SK-N-SH (cell line): ENCODE data around the gene CLMP. TPM values are rescaled to one million over a fixed set of nuclear protein-coding genes. Genes with fewer than 3 reads are reported as not detected.
A peak's percentile ranks its signal among the peaks of the same experiment; 100 is the strongest.

Experiments
- CTCF ChIA-PET: fragments of 300-600, 350-600 bp; formaldehyde crosslinking; extraction: SDS; loops from one replicate; lab custom pipeline; 2021; lab: Yijun Ruan, JAX
- POLR2A ChIA-PET: fragments of 350-600 bp; sonication (Branson Sonifier 250); formaldehyde crosslinking; extraction: SDS; loops from one replicate; lab custom pipeline; 2020; ENCODE audit warnings: antibody characterized with exemption, inconsistent platforms; lab: Yijun Ruan, JAX
- DNase-seq: peaks from one replicate; pipeline ENCODE4 v3.0.0; 2012
- H2AFZ ChIP-seq: fragments of 200-600 bp; sonication (generic); 2 replicates; pipeline ENCODE4 v1.8.1; 2016; ENCODE audit warnings: antibody characterized with exemption, mild to moderate bottlenecking, low read depth
- H3F3A ChIP-seq: fragments of 200-600 bp; sonication (generic); replicated peaks from 2 replicates; pipeline ENCODE3; 2016; ENCODE audit warnings: antibody characterized with exemption, mild to moderate bottlenecking; ENCODE audit not compliant: insufficient read depth
- H3K27ac ChIP-seq, 2 experiments: fragments of 200-500 bp in 1 of 2; fragments of 200-600 bp in 1 of 2; sonication (Bioruptor generic) in 1 of 2; sonication (generic), shearing (Covaris generic) in 1 of 2; 2 replicates each; pipeline versions ENCODE4 v1.5.1 to v1.6.1; 2014 to 2016; ENCODE audit warnings: low read depth in 2 of 2, inconsistent platforms in 1 of 2, low read length in 1 of 2, mild to moderate bottlenecking in 1 of 2, mixed read lengths in 1 of 2
- H3K27me3 ChIP-seq: fragments of 200-600 bp; sonication (generic), shearing (Covaris generic); 2 replicates; pipeline ENCODE4 v1.6.1; 2016; ENCODE audit warnings: mixed run types; ENCODE audit not compliant: insufficient read depth
- H3K36me3 ChIP-seq, 2 experiments: fragments of 200-500 bp in 1 of 2; fragments of 200-600 bp in 1 of 2; sonication (Bioruptor generic) in 1 of 2; sonication (generic) in 1 of 2; replicated peaks in 1 of 2; 2 replicates each; pipeline versions ENCODE3 to v1.5.1; 2014 to 2016; ENCODE audit warnings: low read length in 1 of 2, mild to moderate bottlenecking in 1 of 2; ENCODE audit not compliant: insufficient read depth in 2 of 2, control insufficient read depth in 1 of 2
- H3K4me1 ChIP-seq, 2 experiments: fragments of 200-500 bp in 1 of 2; fragments of 200-600 bp in 1 of 2; sonication (Bioruptor generic) in 1 of 2; sonication (generic), shearing (Covaris generic) in 1 of 2; 2 replicates each; pipeline versions ENCODE4 v1.5.1 to v1.6.1; 2014 to 2016; ENCODE audit warnings: low read depth in 1 of 2, low read length in 1 of 2, mixed run types in 1 of 2; ENCODE audit not compliant: insufficient read depth in 2 of 2, control insufficient read depth in 1 of 2
- H3K4me2 ChIP-seq: fragments of 200-600 bp; sonication (generic), shearing (Covaris generic); 2 replicates; pipeline ENCODE4 v1.6.1; 2017; ENCODE audit warnings: mixed run types
- H3K4me3 ChIP-seq, 2 experiments: fragments of 200-500 bp in 1 of 2; fragments of 200-600 bp in 1 of 2; sonication (Bioruptor generic) in 1 of 2; sonication (generic), shearing (Covaris generic) in 1 of 2; 2 replicates each; pipeline versions ENCODE4 v1.5.1 to v1.8.1; 2014 to 2016; ENCODE audit warnings: low read depth in 2 of 2, inconsistent platforms in 1 of 2, low read length in 1 of 2, mild to moderate bottlenecking in 1 of 2, mixed read lengths in 1 of 2, moderate library complexity in 1 of 2
- H3K79me2 ChIP-seq: fragments of 200-600 bp; sonication (generic); 2 replicates; pipeline ENCODE4 v1.8.1; 2017; ENCODE audit warnings: mild to moderate bottlenecking; ENCODE audit not compliant: insufficient read depth
- H3K9ac ChIP-seq: fragments of 200-600 bp; sonication (generic); 2 replicates; pipeline ENCODE4 v1.6.1; 2017; ENCODE audit warnings: mixed run types
- H3K9me2 ChIP-seq: fragments of 200-600 bp; sonication (generic); 2 replicates; pipeline ENCODE4 v1.6.1; 2017; ENCODE audit warnings: mixed run types
- H3K9me3 ChIP-seq: fragments of 200-600 bp; sonication (generic); 2 replicates; pipeline ENCODE4 v1.6.1; 2017; ENCODE audit warnings: mixed run types, mild to moderate bottlenecking, moderate library complexity
- H4K20me1 ChIP-seq: fragments of 200-600 bp; sonication (generic); 2 replicates; pipeline ENCODE4 v1.6.1; 2017; ENCODE audit warnings: mild to moderate bottlenecking, mixed run types; ENCODE audit not compliant: insufficient read depth
- CHD2 ChIP-seq: fragments of 150-350 bp; IDR thresholded peaks from 2 replicates; pipeline ENCODE4 v1.6.1; 2018; ENCODE audit warnings: low read length; ENCODE audit not compliant: partially characterized antibody
- EP300 ChIP-seq, 2 experiments: IDR thresholded peaks; 2 replicates each; pipeline versions ENCODE4 v1.4.0 to v1.6.1; 2012; ENCODE audit warnings: borderline replicate concordance in 1 of 2, low read depth in 1 of 2, low read length in 1 of 2
- EZH2phosphoT487 ChIP-seq: fragments of 200-600 bp; sonication (generic); IDR thresholded peaks from 2 replicates; pipeline ENCODE4 v1.6.1; 2017; ENCODE audit warnings: low read depth, mixed run types, mild to moderate bottlenecking, antibody characterized with exemption, moderate library complexity, borderline replicate concordance
- FOXJ3 ChIP-seq: sonication (generic); formaldehyde crosslinking; IDR thresholded peaks from 2 replicates; pipeline ENCODE4 v1.5.1; 2020; ENCODE audit warnings: mild to moderate bottlenecking, missing genetic modification reagents
- GATA2 ChIP-seq: sonication (generic); formaldehyde crosslinking; IDR thresholded peaks from 2 replicates; pipeline ENCODE4 v1.5.0; 2020; ENCODE audit warnings: mild to moderate bottlenecking, missing genetic modification reagents
- MAX ChIP-seq: IDR thresholded peaks from 2 replicates; pipeline ENCODE4 v1.4.0; 2012; ENCODE audit warnings: low read depth
- MEF2A ChIP-seq: IDR thresholded peaks from 2 replicates; pipeline ENCODE4 v1.4.0; 2012; ENCODE audit warnings: low read depth, borderline replicate concordance
- MXI1 ChIP-seq: IDR thresholded peaks from 2 replicates; pipeline ENCODE4 v1.6.1; 2012; ENCODE audit warnings: mild to moderate bottlenecking, low read depth, low read length, improper control_type of control experiment
- POLR2AphosphoS5 ChIP-seq: IDR thresholded peaks from 2 replicates; pipeline ENCODE4 v1.6.1; 2012; ENCODE audit warnings: low read depth, low read length
- RCOR1 ChIP-seq: fragments of 150-350 bp; IDR thresholded peaks from 2 replicates; pipeline ENCODE4 v1.6.1; 2017; ENCODE audit warnings: antibody characterized with exemption, low read length
- RFX5 ChIP-seq: IDR thresholded peaks from 2 replicates; pipeline ENCODE4 v1.6.1; 2012; ENCODE audit warnings: mild to moderate bottlenecking, improper control_type of control experiment, low read length
- SIN3A ChIP-seq: IDR thresholded peaks from 2 replicates; pipeline ENCODE4 v1.6.1; 2012; ENCODE audit warnings: low read depth, mild to moderate bottlenecking, low read length, moderate library complexity, borderline replicate concordance
- TCF12 ChIP-seq: IDR thresholded peaks from 2 replicates; pipeline ENCODE4 v1.4.0; 2012
- YY1 ChIP-seq: IDR thresholded peaks from 2 replicates; pipeline ENCODE4 v1.4.0; 2012; ENCODE audit warnings: low read depth, mild to moderate bottlenecking
- WGBS: methylation state at CpG from one replicate; pipeline ENCODE4 v1.1.6; 2017; ENCODE audit warnings: low lambda C conversion rate; 5-methylcytosine and 5-hydroxymethylcytosine counted together
- polyA plus RNA-seq, 3 experiments: library from polyadenylated mRNA; depleted of rRNA; stranded (reverse); fragments of >200 nt; gene quantifications; 2 replicates each; pipeline ENCODE4 v1.2.3, GENCODE V29; 2012

CLMP gene
- polyA plus RNA-seq, 1 of the 3 experiments (the other 2 are of a cell fraction): 61.9 TPM

- Histone ChIP-seq H3K9me3 (no peaks in the 10 kb centered on the region), H3K79me2 (no peaks in the 10 kb centered on the region), H4K20me1 (no peaks in the 10 kb centered on the region), H3K27ac (peak overlapping the region; percentile 29 to 98), H2AFZ (peak overlapping the region; percentile 26; the same call in 1 of the 2 replicates), H3F3A (peaks cover 13% of the 10 kb centered on the region), H3K27me3 (no peaks in the 10 kb centered on the region), H3K36me3 (no peaks in the 10 kb centered on the region), H3K4me3 (no peak overlapping the region; a peak in 1 of 4 replicates), H3K4me2 (peak overlapping the region; percentile 9; the same call in 1 of the 2 replicates), H3K9me2 (no peaks in the 10 kb centered on the region), H3K4me1 (peaks cover 39 to 48% of the 10 kb centered on the region in 2 experiments), H3K9ac (no peak overlapping the region)
- CTCF ChIA-PET: interaction anchor here (0.7 to 3.0 kb wide), 11 partner anchors 9 to 276 kb away, joined by 3 to 27 read pairs (median 4); no protein-coding TSS in a partner anchor
- peak; percentile 6 for TF ChIP-seq CHD2
- TF ChIP-seq TCF12: peak; percentile 27; the same call in 1 of the 2 replicates
- TF ChIP-seq EZH2phosphoT487: no peak
- no peak for TF ChIP-seq FOXJ3
- TF ChIP-seq MAX: no peak
- TF ChIP-seq GATA2: peak; percentile 18; the same call in 1 of the 2 replicates
- peak; percentile 39; the same call in 1 of the 2 replicates for TF ChIP-seq SIN3A
- TF ChIP-seq RCOR1: no peak
- no peak for TF ChIP-seq RFX5
- peak; percentile 98 for TF ChIP-seq MXI1
- 68% methylated on average over 10 of the region's 10 CpGs for WGBS
- DNase-seq: peak; percentile 59
- POLR2A ChIA-PET: interaction anchor here (1.3 to 2.5 kb wide), 5 partner anchors 9 to 140 kb away, joined by 6 to 13 read pairs (median 8); partner anchors contain the start of gene HSPA8
Observed at GRCh38 chr11:123202155-123203151, 7.4 kb upstream of the CLMP start.

- Histone ChIP-seq H3K27me3 (no peaks in the 10 kb centered on the region), H3K9me3 (no peaks in the 10 kb centered on the region), H3K4me2 (no peak overlapping the region), H3F3A (peaks cover 13% of the 10 kb centered on the region), H2AFZ (no peak overlapping the region), H3K9ac (no peak overlapping the region), H3K79me2 (peaks cover 11% of the 10 kb centered on the region; the same call in 1 of the 2 replicates), H3K36me3 (no peaks in the 10 kb centered on the region), H3K4me1 (peaks cover 46 to 51% of the 10 kb centered on the region in 2 experiments), H3K9me2 (no peaks in the 10 kb centered on the region), H3K4me3 (no peak overlapping the region), H4K20me1 (no peaks in the 10 kb centered on the region), H3K27ac (peak overlapping the region; percentile 24 to 26; a peak in 2 of 4 replicates)
- 95% methylated on average over 4 of the region's 4 CpGs for WGBS
- no peak for DNase-seq
- ChIA-PET CTCF (interaction anchor here (1.3 to 2.4 kb wide), 3 partner anchors 47 to 96 kb away, joined by 4 to 11 read pairs (median 5); no protein-coding TSS in a partner anchor), POLR2A (no interaction called here)
- TF ChIP-seq POLR2AphosphoS5: no peak
- TF ChIP-seq EP300 (IDR thresholded peaks at IDR 0.05; ENCODE audit: borderline replicate concordance in 1 of 2, low read depth in 1 of 2, low read length in 1 of 2): no peak
- TF ChIP-seq MEF2A: no peak
- no peak for TF ChIP-seq YY1
Observed at GRCh38 chr11:123200264-123200663, 5.2 kb upstream of the CLMP start.
